HG02678 (cell line): ENCODE data around the gene TMEM198.

ENCODE experiments used
- ATAC-seq: cut with Tn5 transposase; IDR thresholded peaks from one replicate; pipeline ENCODE4 v1.9.1; 2021; ENCODE audit warnings: mild to moderate bottlenecking, moderate library complexity; ENCODE audit not compliant: unreplicated experiment

TMEM198 gene

DNA sequence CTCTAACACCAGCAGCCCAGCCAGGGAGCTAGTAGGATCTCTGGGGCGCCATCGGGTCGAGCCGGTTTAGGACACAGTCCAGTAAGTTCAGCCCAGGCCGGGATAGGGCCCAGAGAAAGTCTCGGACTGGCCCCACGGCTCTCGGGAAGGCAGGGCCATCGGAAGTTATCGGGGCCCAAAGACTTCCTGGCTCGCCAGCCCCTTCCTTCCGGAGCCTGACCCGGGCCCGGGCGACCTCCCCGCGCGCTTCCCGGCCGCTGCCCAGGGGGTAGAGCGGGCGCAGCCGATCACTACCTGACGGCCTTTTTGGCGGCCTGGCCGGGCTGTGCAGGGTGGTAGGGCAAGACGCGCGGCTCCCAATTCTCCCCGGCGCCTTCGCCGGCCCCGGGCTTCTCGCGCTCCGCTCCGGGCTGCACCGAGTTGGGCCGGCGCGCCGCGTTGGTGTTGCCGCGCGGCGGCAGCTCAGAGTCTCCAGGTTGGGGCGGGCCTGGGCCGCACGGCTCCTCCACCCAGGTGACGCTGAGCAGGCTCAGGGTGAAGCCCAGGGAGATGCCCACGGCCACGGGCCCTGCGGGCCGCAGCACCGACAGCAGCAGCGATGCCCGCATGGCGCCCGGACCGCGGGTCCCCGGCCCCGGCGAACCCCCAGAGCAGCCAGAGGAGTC is 765 bp upstream of the TMEM198 start:
- peak; percentile 37 for ATAC-seq

DNA sequence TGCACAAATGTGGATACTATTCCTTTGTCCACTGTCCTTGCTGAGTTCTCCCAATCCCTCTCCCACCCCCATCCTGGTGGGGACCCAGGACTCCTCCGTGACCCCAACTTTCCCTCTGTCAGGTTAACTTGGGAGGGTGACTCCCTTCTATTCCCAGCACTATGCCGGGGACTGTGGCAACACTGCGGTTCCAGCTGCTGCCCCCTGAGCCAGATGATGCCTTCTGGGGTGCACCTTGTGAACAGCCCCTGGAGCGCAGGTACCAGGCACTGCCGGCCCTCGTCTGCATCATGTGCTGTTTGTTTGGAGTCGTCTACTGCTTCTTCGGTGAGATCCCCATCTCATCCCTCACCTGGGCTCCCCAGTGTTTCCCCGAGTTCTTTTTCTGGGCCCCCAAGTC is 739 bp downstream of the TMEM198 start:
- ATAC-seq = no peak

DNA sequence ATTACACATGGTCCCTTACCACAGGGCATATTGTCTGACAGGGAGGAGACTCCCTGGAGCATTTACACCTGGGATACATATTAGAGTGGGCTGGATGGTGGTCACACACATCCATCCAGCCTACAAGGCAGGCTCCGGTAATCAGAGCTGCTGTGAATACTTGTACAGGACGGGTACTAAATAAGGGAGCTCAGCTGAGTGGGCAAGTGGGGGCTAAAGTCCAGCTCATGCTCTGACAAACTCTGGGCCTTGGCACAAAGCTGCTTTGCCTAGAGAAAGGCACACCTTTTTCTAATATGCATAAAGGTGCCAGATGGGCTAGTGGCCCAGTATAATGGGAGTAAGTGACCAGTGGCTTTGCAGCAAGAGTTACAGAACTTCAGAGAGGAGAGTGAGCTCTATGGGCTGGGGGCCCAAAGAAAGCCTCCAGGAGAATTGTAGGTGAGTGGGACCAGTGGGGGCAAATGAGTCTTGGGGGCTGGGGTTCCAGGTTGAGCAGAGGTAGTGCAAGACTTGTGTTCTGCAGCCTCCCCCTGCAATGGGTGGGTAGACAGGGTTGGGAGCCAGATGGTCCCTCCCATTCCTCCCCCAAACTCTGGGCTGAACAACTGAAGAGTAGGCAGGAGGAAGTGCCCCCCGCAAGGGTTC is 1.6 kb downstream of the TMEM198 start:
- ATAC-seq = no peak

DNA sequence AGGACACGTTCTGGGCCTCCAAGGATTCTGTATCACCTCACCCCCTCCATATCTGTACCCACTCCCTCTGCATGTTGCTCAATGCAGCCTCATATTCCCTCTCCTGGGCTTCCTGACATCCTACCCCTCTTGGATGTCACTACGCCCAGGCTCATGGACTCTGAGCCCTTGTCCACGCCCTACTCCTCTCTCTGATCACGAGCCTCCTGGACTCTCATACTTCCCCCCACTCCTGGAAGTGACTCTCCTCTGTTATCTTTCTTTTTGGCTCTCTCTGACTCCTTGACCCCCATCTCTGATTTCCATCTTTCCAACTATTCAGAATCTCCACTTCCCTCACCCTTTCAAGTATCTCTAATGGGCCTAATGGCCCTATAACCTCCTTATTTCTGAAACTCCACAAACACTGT is 2.1 kb downstream of the TMEM198 start:
- ATAC-seq = no peak

DNA sequence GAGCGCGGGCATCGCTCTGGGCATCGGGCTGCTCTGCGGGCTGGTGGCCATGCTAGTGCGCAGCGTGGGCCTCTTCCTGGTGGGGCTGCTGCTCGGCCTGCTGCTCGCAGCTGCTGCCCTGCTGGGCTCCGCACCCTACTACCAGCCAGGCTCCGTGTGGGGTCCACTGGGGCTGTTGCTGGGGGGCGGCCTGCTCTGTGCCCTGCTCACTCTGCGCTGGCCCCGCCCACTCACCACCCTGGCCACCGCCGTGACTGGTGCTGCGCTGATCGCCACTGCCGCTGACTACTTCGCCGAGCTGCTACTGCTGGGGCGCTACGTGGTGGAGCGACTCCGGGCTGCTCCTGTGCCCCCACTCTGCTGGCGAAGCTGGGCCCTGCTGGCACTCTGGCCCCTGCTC is 3.8 kb downstream of the TMEM198 start:
- ATAC-seq = no peak

DNA sequence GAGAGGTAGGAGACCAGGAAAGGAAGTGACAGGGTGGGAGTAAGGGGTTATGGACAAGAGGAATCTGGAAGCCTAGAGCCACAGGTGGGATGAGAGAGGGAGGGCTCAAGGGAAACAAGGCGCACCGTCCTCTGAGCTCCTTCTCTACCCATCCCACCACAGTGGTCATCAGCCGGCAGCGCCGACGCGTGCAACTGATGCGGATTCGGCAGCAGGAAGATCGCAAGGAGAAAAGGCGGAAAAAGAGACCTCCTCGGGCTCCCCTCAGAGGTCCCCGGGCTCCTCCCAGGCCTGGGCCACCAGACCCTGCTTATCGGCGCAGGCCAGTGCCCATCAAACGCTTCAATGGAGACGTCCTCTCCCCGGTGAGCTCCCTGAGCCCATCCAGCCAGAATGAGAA is 5.2 kb downstream of the TMEM198 start:
- no peak for ATAC-seq

DNA sequence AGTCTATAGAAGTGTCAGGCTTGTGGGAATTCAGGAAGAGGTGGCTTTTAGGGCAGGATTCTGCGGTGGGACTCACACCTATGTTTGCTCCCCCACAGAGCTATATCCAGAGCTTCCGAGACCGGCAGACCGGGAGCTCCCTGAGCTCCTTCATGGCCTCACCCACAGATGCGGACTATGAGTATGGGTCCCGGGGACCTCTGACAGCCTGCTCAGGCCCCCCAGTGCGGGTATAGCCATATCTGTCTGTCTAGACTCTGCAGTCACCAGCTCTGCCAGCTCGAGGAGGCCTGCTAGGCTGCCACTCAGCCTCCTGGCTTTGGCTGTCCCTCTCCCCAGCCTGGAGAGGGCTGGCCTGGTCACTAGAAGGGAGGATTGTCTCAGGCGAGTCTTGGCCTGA is 5.8 kb downstream of the TMEM198 start:
- ATAC-seq = no peak

DNA sequence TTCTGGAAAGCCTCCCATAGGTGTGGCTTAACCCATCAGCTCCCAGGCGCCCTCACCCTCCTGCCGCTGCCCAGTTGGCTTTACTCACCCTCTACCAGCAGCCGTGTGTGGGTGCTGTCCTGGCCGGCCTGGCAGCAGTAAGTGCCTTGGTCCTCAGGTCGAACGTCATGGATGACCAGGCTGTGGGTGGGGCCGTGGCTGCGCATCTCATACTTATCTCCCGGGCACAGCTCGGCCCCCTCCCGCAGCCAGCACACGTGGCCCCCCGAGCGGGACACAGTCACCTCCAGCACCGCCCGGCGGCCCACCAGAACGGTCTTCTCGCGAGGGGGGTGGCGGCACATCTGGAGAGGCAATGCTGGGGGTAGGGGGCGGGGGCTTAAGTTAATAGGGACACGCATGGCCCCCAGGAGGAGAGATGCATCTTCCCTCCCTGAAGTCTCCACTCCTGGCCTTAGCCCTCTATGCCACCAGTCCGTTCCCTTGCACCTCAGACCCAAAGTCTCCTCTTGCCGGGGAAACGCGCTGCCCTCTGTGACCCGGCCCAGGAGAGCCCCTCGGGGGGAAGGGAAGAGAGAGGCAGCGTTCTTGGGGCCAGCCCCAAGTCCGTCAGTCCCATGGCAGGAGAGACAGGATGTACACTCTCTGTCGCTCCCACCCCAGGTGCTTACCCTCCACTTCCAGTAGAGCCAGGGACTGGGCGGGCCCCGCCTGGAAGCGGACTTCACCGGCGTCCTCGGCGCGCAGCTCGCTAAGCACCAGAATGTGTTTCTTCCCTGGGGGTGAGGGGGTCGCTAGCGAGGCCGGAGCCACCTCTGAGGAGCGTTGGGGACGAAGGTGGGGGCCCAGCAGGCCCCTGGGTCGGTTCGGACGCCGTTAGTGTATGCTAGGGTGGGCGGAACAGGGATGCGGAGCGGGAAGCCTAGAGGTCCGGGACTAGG is 7.9 kb downstream of the TMEM198 start:
- ATAC-seq = peak; percentile 17

DNA sequence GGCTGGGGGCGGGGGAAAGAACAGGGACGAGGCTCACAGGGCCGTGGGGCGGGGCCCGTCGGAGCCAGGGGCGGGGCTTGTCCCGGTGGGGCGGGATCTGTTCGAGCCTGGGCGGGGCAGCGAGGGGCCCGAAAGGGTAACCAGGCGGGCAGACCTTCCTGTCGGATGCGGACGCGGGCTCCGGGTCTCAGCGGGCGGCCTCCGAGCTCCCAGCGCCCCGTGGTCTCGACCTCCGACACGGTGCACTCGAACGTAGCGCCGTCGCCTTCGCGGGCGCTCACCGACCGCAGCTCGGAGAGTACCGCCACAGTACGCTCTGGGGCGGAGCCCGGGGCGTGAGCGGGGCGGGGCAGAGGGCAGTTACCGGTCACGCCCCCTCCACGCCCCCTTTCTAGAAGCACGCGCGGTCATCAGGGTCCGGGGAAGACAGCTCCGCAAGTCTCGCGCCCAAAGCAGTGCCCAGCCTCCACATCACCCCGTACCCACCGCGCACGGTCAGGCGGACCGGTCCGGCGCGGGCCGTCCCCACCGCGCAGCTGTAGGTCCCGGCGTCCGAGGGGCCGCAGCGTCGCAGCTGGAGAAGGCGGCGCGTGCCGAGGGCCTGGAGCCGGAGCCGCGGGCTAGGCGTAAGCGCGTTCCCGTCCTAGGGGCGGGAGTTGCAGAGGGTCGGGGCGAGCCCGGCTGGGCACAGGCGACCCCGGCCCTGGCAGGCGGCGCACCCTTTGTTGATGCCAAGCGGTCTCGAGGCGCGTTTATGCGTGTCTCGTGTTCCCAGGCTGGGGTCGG is 8.7 kb downstream of the TMEM198 start:
- peak; percentile 91 for ATAC-seq

DNA sequence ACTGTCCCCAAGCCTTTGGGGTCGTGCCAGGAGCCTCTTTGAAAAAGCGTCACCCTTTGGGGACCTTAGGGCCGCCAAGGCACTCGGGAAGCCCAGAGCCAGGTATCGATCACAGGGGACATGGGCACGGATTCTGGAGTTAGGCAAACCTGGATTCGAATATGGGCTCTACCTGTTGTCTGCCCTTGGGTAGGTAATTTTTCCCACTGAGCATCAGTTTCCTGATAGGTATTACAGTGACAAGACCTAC is 9.3 kb downstream of the TMEM198 start:
- ATAC-seq = no peak

DNA sequence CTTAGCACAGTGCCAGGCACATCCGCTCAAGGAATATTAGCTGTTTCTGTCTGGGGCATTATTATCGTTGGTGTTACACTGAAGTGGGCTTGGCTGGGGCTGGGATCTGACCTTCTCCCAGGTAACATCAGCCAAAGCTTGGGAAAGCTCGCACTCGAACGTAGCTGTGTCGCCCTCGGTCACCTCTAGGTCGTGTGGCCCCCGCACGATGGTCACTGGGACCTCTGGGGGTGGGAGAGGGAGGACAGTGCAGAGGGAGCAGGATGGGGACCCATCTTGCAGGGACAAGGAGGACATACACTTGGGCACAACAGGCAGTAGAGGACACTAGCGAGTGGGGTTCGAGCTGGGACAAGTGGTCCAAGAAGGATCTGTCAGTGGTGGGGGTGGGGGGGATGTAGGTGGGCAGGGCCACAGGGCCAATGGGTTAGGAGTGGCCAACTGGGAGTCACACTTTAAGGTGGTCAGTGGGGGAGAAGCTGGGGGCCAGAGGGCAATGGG is 9.7 kb downstream of the TMEM198 start:
- no peak for ATAC-seq

DNA sequence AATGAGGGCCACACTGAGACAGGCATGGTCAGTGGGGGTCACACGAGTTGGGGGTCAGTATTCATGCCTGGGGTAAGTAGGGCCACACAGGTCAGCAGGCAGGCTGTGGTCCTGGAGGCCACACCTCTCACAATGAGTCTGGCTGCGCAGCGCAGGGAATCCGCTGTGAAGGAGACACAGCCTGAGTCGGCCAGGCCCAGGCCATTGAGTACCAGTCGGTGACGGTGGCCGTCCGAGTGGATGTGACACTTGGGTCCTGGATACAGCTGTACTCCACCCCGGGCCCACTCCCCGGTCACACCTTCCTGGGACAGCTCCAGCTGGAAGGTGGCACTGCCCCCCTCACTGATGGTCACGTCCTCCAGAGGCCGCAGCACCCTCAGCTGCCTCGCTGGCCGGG is 10.5 kb downstream of the TMEM198 start:
- ATAC-seq = no peak

DNA sequence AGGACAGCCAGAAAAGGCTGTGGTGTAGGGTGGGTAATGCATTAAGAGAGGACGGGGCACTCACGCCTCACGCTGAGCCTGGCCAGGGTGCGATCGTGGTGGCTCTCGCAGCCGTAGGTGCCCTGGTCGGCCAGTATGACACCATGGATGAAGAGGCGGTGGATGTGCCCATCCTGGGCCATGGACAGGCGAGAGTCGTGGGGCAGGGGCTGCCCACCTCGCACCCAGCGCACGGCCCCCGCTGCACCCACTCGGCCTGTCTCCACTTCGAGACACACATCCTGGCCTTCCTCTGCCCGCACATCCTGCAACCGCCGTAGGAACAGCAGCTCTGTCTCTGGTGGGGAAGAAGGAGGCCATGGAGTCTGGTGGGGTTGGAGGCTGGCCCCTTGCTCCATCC is 12.1 kb downstream of the TMEM198 start:
- no peak for ATAC-seq

DNA sequence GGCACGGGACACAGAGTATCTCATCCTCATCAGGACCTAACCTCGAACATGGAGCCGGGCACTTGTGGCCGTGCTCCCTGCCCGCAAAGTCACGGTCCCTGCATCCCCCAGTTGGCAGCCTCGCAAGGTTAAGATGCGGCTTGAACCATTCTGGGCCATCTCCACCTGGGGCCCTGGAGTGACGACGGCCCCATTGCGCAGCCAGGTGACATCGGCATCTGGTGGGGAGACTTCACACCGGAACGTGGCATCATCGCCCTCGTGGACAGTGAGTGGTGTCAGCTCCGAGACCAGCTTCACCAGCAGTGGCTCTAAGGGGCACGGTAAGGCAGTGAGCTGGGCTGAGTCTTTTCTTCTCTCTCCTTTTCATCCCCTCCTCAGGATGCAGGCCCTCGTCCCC is 12.6 kb downstream of the TMEM198 start:
- no peak for ATAC-seq

DNA sequence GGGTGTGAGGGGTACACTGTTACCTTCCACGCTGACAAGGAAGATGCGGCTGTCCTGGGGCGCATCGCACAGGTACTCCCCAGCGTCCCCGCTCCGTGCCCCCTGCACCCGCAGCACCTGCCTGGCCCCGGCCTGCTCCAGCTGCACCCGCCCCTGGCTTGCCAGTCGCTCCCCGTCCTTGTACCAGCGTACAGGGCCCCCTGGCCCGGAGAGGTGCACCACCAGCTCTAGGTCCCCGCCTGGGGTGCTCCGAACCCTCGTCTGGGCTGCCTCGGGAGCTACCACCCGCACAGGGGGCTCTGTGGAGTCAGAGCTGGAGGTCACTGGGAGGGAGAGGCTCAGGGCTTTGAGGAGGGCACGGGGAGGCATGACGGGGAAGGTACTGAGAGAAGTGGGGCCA is 13.5 kb downstream of the TMEM198 start:
- no peak for ATAC-seq

DNA sequence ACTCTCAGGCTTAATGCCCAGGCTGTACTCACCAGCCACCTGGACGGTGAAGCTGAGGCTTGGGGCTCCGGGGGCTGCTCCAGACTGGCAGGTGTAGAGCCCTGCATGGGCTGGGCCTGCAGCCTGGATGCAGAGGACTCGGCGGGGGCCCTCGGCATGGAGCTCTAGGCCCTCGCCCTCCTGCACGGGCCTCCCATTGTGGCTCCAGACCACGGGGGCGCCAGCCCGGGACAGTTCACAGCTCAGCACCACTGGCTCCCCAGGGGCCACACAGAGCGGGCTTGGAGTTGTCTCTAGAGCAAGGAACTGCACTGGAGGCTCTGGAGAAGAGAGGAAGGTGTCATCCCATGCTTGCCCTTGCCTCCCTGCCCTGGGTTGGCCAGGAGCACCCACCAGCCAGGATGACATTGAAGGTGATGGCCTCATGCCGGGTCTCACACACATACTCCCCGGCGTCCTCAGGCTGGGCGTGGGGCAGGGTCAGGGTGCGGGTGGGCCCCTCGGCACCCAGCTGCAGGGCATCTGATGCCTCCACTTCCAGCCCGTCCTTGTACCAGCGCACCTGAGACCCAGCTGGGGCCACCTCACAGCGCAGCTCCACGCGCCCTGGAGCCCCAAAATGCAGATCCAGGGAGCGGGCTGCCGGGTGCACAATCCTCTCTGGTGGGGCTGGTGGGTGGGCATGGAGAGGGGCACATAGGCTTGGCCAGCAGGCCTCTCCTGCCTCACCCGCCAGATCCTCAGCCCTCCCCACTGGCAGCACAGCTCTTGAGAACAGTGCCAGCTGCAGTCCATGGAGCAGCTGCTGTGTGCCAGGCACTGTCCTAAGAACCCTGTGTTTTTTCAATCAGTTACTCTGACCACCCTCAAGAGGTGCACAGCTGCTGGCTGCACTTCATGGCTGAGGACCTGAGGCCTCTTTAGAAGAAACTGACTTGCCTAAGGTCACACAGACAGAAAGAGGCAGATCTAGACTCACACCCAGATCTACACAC is 14.3 kb downstream of the TMEM198 start:
- no peak for ATAC-seq

DNA sequence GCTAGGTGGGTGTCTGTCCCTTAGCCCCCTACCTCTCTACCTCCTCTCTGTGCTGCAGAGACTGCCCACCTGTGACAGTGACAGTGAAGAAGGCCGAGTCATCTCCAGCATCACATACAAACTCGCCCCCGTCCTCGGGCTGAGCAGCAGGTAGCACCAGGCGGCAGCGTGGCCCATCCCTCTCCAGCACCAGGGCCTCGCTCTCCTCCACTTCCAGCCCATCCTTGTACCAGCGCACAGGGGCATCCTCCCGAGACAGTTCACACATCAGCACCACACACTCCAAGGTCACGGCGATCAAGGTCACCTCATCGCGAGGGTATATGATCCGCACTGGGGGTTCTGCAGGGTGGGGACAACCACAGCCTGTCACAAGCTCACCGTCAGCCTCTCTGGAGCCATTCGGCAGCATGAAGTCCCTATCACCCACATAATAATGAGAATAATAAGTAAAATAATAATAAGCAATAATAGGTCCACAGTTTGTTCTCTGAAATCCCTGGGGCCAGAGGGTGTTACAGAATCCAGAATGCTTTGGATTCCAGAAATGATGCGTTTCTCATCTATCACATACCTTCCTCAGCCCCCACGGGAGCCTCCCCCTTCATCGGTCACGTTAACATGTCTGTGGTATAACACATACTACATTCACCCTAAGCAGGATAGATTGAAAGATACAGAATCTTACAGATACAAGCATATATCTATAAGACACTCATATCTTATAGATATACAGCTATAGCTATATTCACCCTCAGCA is 15.5 kb downstream of the TMEM198 start:
- ATAC-seq = no peak

DNA sequence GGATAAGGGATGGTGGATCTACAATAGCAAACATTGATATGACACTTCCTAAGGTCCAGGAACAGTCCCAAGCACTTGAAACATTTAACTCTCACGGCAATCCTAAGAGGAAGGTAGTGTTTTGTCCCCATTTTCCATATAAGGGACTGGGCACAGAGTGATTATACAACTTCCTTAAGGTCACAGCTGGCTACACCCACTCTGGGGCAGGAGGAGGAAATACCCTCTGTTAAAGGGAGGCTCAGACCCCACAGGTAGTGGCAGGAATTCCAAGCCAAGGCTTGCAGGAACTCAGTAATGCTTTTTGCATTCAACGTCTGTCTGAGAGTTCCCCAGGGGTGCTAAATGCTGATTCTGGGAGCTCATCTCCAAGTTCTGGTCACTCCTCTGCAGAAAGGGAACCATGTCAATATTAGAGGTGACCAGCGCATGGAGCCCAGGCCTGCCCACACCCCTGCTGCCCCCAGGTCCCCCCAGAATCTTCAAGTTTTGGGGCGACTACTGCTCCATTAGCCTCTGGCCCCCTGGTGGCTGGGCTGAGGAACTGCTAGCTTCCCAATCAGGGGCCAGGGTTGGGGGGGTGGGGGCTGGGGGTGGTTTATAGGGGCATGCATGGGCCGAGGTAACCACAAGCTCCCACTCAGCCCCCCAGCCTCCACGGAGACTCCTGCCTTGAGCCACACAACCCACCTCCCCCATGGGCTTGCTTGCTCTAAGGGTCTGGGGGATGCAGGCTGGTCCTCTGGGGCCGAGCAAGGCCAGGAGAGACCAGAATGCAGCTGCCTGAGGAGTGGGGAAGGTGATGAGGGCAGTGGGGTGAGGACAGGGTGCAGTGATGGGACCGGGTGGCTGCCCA is 16.4 kb downstream of the TMEM198 start:
- peak; percentile 43 for ATAC-seq

DNA sequence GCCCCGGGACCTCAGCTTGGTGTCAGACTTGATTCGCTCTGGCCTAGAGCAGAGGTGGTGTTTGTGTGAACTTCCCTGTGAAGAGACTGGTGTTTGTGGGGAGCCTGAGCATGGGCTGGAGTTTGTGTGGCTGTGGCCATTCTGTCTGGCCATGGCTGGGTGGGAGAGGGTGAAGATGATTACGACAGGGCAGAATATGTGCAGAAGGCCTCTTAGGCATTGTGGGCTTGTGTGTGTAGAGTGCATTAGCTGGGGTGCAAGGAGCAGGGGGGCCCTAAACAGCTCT is 17.0 kb downstream of the TMEM198 start:
- ATAC-seq = no peak
